IPS-NIHi7 (cell line): ENCODE results near the gene RASGRF2.

ENCODE experiments used
- DNase-seq: peaks from one replicate; pipeline ENCODE4 v3.0.0; 2012; ENCODE audit warnings: mixed read lengths; ENCODE audit errors: extremely low spot score

RASGRF2 gene

GRCh38 chr5:81204205-81204604 lies 244.0 kb downstream of the RASGRF2 start:
- DNase-seq, result no peak

- DNase-seq, result no peak
Measured at GRCh38 chr5:81205058-81205457, 244.9 kb downstream of the RASGRF2 start.

DNA sequence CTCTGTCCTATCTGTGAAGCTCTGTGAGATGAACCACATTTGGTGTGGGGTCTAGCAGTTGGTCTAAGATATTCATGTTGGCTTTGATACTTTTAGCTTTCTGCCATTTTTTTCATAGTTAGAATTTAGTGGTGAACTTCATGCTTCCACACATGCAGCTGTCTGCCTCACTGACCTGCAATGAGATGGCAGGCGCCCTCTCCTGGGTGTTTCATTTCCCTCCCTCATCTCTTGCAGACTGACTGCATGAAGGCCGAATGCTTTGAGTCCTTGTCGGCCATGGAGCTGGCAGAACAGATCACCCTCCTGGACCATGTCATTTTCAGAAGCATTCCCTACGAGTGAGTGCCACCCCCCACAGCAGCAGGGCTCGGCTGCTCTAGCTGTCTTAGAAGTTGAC lies 246.8 kb downstream of the RASGRF2 start:
- DNase-seq, result peak; percentile 61

- DNase-seq, result no peak
Measured at GRCh38 chr5:81208904-81209303, 248.7 kb downstream of the RASGRF2 start.

GRCh38 chr5:81209386-81209785 lies 249.2 kb downstream of the RASGRF2 start:
- DNase-seq, result no peak

DNA sequence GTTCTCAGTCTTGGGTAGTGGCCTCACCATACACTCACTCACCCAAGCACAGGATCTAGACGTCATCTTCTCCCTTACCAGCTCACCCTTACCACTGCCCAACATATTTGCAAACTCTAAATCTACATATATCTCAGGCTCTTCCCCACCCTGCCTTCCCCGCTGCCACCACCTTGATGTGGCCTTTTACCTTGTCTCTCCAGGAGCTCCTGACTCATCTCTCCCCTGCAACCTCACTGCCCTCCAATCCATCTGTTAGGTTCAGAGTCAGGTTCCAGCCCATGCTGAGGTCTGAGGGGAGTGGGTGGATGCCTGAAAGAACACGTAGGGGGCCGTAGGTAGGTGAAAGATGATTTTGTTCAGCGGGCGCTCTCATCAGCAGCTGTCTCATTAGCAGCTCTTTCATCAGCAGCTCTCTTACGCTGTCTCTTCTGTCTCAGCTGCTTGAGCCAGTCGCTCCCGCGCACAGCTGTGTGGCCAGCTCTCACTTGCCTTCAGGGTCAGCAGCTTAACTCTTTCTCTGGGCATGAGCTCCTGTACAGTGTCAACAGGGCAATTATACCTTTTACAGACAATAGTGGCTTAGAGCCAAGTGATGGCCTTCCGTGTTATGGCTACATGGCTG lies 249.8 kb downstream of the RASGRF2 start:
- no peak for DNase-seq

- DNase-seq, result no peak
Measured at GRCh38 chr5:81212211-81212751, 252.1 kb downstream of the RASGRF2 start.

DNA sequence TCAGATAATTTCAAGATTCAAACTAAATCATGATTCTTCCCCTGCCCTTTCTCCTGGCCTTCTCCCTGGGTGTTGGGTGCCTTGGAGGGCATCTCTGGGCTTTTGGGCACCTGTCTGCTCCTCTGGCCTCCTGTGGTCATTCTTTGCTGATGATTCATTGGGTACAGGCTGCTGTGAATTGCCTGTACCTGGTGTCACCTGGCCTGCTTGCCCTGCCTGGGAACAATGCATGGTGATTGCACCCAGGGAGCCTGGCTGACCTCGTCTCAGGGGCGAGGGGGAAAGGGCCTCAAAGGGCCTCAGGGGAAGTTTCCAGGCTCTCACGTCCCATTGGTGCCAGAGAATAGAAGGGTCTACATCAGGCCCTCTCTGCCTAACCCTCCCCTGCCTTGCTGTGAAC lies 252.9 kb downstream of the RASGRF2 start:
- no peak for DNase-seq

DNA sequence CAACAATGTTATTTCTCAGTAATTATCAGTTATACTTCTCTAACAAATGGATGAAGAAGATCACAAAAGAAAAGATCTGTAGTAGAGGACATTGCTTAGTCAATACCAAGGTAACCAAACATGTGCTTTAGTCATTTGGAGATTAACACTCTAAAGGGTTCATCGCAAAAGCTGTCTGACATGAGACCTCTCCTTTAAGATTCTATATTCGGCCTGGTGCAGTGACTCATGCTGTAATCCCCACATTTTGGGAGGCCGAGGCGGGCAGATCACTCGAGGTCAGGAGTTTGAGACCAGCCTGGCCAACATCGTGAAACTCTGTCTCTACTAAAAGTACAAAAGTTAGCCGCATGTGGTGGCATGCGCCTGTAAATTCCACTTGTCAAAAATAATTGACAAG lies 254.7 kb downstream of the RASGRF2 start:
- no peak for DNase-seq

GRCh38 chr5:81216152-81216551 lies 256.0 kb downstream of the RASGRF2 start:
- no peak for DNase-seq

DNA sequence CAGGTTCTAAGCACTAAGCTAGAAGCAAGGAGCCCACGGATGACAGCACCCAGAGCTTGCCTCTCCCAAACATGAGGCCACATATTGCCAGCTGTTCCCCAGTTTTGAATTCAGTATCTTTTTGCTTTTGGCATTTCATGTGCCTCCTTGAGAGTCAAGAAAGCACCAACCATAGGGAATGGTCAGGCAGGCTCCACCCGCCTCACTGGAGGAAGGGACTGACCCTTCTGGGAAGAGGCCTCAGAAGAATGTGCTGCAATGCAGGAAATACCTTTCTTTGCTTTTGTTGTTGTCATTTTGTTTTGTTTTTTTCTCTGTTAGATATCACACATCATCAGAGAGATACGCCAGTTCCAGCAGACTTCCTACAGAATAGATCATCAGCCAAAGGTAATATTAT lies 259.2 kb downstream of the RASGRF2 start:
- DNase-seq, result no peak

DNA sequence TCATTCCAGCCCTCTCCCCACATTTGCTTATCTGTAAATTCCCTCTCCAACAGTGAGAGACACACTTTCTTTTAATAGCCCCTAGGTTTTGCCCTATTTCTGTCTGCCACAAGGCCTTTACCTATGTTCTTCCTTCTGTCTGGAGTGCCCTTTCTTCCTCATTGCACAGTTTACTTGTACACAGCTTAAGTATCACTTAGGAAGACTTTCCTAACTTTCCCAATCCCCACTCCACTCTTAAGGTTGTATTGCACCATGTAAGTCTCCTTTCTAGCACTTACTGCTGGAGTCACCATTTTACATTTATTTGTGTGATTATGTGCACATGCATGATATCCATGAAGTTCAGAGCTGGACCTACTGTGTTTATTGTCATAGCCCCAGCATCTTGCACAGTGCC lies 262.1 kb downstream of the RASGRF2 start:
- DNase-seq, result no peak

GRCh38 chr5:81225463-81225862 lies 265.3 kb downstream of the RASGRF2 start:
- DNase-seq, result no peak

GRCh38 chr5:81226286-81226685 lies 266.1 kb downstream of the RASGRF2 start:
- no peak for DNase-seq

GRCh38 chr5:81226949-81227348 lies 266.8 kb downstream of the RASGRF2 start:
- DNase-seq, result no peak

DNA sequence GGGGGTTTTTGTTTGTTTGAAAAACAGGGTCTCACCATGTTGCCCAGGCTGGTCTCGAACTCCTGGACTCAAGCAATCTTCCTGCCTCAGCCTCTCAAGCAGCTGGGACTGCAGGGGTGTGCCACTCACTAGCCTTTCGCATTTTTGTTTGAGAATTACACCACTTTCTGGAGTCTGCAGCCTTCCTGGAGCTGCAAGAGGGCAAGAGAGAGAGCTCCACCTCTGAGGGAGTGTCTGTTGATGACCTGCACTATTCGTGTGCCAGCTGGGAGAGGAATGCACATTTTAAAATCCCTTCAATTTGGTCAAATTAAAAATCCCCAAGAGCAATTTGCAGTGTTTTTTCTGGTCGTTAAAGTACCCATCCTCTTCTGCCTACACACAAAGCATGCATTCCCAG lies 267.9 kb downstream of the RASGRF2 start:
- no peak for DNase-seq

DNA sequence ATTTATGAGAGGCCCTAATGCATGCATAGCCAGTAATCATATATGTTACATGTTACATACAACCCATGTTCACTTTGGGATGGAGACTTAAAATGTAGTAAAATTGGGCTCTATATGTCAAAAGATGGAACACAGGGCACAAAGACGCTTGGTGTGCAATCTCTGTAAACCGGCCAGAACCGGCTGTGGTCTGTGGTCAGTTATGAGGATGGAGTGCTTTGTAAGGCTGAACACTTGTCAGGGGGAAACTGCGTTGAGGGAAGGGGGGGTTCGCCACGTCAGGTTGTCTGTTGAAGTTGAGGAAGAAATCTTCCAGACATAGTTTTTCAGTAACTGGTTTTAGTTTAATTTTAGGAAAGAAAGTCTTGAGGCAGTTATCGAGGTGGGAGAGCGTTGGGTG lies 270.3 kb downstream of the RASGRF2 start:
- no peak for DNase-seq

GRCh38 chr5:81232464-81233079 lies 272.4 kb downstream of the RASGRF2 start:
- no peak for DNase-seq

DNA sequence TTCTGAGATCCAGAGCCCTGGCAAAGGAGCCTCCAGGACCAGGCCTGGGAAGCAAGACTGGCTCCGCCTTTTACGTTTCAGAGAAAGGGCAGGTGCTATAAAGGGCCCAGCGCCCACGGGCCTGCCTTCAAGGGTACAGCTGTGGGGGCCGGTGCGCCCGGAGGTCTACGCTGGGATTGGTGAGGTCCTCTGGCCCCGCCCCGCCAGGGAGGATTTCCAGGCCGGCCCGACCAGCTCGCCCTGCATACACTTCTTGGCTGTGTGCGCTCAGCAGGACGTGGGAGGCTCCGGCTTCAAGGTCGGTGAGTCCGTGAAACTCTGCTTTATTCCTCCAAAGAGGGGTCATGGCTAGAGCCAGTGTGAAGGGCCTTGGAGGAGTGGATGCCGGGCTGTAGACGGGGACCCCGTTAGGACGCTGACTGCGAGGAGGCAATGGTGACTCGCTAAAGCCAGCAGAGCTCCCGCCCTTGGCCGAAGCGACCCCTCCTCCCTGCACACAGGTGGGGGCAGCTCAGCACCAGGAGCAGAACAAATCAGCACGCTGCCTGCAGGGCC lies 273.0 kb downstream of the RASGRF2 start, which contains the start of gene CKMT2:
Gene CKMT2, plus strand, starts transcription at position 243 of the 555 bp plus-strand sequence. CDS start 17,811 bp downstream, outside the sequence.
- DNase-seq, result peak; percentile 92

DNA sequence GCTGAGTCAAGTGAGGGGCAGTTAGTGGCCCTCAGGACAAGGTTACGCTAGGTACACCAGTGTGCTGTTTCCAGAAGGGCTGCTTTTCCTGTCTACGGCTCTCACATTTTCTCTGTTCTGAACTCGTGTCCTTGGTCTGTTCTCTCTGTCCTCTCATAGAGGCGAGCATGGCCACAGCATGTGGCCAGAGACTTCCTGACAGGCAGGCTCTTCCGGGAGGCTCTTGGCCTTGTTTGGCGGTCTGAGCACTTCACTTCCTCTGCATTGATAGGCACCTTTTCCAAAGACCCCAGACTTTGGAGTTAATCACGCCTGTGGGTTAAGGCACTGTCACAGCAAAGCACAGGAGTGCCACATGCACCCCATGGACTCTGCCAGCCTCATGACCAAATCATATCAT lies 274.1 kb downstream of the RASGRF2 start:
- DNase-seq, result no peak

GRCh38 chr5:81234801-81235200 lies 274.6 kb downstream of the RASGRF2 start:
- DNase-seq, result no peak

DNA sequence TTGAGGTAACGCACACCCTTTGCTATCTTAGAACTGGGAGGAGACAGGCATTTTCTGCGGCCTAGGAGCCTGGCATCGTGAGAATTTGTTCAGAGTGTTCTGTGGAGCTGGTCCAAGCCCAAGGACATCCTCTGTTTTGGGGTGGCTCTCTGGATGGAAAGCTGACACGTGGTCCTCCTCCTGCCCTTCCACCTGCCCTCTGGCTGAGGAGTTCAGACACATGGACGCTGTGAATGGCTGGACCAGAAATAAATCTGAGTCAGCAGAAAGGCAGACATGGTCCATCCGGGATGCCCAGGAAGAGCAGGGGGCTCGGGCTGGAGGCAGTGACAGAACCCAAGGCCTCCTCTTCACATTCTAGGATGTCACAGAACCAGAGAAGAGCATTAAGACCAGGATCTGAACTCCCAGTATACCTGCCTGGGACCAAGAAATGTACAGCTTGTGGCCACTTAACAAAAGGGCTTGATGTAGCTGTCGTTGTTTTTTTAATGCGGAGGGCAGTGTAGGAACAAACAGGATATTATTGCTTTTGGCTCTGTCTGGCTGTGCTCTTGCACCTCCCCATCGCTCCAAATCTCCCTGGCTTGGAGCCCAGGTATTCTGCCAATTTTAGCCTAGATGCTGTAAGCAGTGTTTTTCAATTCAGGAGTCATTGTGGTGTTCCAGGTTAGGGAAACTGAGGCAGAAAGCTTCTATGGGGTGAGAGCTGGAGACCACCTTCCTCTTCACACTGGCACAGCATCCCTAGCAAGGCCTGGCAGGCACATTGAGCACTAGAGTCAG lies 275.3 kb downstream of the RASGRF2 start:
- DNase-seq, result no peak
